Uterus (tissue), 2 donors: ENCODE data around the gene ABHD4.

Experiments used
- POLR2A ChIP-seq, 2 donors: fragments of 450-650 bp; IDR thresholded peaks; one replicate each; pipeline ENCODE4 v1.6.1; 2016; ENCODE audit warnings: antibody characterized with exemption in 2 of 2, mild to moderate bottlenecking in 1 of 2, moderate library complexity in 1 of 2
- TF ChIP-seq, protein P1 (sequence below), 4 experiments: fragments of 200-600 bp in 2 of 4; fragments of 450-650 bp in 2 of 4; sonication (generic) in 2 of 4; IDR thresholded peaks; one replicate each; pipeline ENCODE4 v1.5.1; 2016 to 2019; ENCODE audit warnings: antibody characterized with exemption in 4 of 4, mild to moderate bottlenecking in 2 of 4, moderate library complexity in 1 of 4

DNA sequence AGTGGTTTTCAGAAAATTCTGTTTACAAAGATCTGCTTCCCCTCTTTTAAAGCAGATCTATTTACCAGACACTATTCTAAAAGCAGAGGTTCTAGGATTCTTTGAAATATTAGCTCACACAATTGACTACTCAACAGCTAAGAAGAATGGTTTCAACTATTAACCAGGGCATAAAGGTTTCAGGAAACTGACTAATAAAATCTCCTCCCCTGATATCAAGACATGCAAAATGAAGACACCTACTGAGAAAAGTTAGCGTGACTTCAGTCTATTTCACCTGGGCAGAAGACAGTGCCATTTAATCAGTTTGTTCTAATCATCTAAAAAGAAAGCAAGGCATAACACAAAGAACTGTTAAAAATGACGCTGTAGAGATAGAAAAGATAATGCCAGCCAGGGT is 31.3 kb upstream of the ABHD4 start:
- TF ChIP-seq, protein P1, sequence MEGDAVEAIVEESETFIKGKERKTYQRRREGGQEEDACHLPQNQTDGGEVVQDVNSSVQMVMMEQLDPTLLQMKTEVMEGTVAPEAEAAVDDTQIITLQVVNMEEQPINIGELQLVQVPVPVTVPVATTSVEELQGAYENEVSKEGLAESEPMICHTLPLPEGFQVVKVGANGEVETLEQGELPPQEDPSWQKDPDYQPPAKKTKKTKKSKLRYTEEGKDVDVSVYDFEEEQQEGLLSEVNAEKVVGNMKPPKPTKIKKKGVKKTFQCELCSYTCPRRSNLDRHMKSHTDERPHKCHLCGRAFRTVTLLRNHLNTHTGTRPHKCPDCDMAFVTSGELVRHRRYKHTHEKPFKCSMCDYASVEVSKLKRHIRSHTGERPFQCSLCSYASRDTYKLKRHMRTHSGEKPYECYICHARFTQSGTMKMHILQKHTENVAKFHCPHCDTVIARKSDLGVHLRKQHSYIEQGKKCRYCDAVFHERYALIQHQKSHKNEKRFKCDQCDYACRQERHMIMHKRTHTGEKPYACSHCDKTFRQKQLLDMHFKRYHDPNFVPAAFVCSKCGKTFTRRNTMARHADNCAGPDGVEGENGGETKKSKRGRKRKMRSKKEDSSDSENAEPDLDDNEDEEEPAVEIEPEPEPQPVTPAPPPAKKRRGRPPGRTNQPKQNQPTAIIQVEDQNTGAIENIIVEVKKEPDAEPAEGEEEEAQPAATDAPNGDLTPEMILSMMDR (IDR thresholded peaks at IDR 0.05) = no peak
- TF ChIP-seq POLR2A (IDR thresholded peaks at IDR 0.05) = no peak
